HG02943 (cell line): ENCODE results near the gene KCTD7.
A peak's percentile ranks its signal among the peaks of the same experiment; 100 is the strongest.
"Not testable (repeated sequence)": the region's sequence is repeated elsewhere in the genome, so short reads cannot be mapped to it uniquely, and the experiment has no call there.

Experiments used
- ATAC-seq: cut with Tn5 transposase; IDR thresholded peaks from one replicate; pipeline ENCODE4 v1.9.1; 2021; ENCODE audit warnings: mild to moderate bottlenecking, low read depth, moderate library complexity; ENCODE audit not compliant: unreplicated experiment

The KCTD7 gene

DNA sequence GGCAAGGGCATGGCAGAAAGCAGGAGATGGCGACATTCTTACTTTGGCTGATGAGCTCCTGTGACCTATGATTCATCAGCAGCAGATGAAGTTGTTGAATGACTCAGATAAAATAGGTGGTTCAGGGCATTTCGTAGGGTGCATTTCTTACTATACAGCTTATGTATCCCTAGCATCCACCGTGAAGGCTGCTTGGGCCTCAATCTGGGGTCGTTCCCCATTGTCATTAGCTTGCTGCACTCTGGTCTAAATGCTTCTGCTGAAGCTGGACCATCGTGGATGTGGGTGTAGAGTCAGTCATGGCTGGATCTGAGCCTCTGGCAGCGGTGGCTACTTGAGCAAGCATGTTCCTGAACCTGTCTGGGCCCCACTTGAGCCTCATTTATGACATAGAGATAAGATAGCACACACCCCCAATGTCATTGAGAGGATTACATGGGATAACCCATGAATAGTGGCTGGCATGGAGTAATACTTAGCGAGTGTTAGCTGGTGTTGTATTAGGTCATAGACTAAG is 44.5 kb downstream of the KCTD7 start:
- ATAC-seq, result not testable (repeated sequence)

DNA sequence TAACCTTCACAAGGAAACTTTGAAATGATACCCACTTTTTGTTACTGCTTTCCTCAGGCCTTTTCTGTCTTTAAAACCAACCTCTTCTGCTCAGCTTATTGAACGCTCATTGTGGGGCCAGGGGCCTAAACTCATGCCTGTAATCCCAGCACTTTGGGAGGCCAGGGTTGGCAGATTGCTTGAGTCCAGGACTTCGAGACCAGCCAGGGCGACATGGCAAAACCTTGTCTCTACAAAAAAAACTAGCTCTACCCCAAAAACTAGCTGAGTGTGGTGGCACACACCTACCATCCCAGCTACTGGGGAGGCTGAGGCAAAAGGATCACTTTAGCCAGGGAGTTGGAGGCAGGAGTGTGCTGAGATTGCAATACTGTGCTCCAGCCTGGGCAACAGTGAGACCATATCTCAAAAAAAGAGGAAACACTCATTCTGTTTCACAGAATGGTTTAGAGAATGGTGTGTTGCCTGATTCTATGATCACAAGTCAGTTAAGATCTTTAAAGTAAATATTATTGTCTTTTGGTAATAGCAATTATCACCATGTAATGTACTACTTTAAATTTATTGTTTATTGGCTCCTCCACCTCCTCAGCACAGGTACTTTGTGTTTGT is 51.1 kb downstream of the KCTD7 start:
- ATAC-seq, result no peak

DNA sequence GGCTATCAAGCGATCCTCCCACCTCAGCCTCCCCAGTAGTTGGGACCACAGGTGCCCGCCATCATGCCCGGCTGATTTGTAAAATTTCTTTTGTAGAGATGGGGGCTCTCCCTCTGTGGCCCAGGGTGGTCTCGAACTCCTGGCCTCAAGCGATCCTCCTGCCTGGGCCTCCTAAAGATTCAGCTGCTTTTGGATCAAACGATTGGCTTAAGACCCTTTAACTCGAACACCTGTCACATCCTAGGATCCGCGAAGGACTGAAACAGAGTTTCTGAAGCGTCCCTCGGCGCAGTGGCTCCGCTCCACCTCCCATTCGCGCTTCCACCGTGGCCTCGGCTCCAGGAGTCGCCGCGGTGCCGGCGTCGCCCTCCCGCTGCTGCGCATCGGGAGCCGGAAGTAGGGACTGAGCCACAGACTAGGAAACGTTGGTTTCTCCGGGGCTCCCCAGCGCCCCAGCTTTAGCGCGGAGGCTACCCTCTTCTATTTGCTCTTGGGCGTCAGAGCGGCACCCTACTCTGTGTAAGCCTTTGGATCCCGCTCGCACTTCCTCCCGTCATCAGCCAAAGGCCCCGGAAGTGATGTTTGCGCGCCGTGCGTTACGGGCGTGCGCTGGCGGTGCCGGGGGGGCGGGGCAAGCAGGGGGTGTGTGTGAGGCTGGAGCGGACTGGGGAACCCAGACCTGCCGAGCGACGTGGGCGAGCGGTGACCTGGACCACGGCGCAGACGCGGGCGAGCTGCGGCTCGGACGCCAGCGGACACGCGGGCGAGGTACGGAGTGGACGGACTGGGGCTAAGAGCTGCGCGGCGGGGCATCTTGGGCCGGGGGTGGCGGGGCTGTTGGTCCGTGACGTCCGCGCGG is 53.0 kb downstream of the KCTD7 start:
- peak; percentile 94 for ATAC-seq

DNA sequence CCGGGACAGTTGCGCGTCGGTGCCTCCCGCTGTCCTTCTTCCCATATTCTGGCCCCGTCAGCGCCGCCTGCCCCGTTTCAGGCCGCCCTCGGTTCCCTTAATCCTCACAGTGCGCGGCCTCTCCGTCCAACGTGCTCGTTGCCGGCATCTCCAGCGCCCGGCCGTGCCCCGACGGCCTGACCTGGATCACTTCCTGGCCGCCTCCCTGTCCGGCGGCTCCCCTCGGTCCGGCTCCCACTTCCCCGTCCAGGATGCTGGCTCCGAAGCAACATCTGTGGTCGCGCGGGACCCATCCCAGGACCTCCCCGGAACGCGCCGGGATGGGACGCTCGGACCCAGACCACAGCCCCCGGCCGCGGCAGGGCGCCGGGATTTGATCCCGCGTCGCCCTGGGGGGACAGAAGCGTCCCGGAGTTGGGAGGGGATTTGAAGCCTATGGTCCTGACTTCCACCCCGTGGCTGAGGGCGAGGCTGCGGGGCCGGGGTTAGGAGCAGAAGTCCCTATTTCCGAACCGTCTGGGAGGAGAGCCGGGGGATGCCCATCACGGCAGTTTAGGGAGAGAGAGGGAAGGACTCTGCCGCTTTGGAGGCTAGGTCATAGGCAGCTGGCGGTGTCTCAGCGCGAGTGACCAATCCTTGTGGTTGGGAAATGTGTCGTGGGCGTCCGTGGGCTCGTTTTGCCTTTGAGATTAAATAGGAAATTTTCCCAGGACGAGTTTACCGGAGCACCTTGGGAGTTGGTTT is 53.8 kb downstream of the KCTD7 start:
- ATAC-seq, result peak; percentile 24

DNA sequence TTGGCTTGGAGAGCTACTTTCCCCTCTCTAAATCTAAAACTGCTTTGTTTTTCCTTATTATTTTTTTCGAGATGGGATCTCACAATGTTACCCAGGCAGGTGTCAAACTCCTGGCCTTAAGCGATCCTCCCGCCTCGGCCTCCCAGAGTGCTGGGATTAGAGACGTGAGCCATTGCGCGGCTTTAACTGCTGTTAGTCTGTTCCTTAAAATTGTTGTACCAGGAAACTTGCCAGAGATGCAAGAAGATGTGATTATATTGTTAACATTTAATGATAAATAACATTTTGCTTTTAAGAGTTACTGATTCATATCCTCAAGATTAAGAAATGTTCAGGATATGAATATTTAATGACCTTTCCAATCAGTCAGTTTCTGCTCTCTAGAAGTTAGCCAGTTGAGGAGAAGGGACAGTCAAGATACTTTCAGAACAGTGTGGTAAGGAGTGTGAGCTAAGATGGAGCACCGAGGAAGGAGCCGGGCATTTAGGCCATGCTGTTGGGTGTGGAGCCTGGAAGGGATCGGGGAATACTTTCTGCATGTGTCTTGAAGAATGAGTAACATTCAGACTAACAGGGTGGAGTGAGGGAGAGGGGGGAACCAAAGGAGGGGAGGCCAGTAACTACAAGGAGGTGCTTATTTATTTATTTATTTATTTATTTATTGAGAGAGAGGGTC is 54.6 kb downstream of the KCTD7 start:
- not testable (repeated sequence) for ATAC-seq

- no peak for ATAC-seq
Measured at GRCh38 chr7:66683770-66684123, 55.1 kb downstream of the KCTD7 start.

DNA sequence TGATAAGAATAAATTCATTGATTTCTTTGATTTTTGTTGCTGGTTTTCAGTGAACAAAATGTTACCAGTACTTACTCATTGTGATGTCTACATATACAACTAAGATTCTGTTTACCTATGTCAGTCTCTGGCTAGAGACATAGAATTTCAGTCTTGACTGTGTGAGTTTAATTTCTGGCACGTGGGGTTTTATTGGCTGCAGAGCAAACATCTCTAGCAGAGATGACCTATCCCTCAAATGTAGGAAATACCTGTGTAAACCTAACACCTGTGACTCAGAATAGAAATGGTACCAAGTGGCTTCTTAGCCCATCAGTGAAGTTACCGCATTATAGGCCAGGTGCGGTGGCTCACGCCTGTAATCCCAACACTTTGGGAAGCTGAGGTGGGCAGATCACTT is 57.0 kb downstream of the KCTD7 start:
- ATAC-seq, result not testable (repeated sequence)

DNA sequence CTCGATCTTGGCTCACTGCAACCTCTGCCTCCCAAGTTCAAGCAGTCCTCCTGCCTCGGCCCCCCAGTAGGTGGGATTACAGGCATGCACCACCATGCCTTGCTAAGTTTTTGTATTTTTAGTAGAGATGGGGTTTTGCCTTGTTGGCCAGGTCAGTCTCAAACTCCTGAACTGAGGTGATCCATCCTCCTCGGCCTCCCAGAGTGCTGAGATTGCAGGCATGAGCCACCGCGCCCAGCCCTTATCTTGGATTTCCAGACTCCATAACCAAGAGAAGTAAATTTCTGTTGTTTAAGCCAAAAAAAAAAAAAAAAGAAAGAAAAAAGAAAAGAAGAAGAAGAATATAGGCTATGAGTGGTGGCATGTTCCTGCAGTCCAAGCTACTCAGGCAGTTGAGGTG is 58.5 kb downstream of the KCTD7 start:
- no peak for ATAC-seq

- ATAC-seq, result not testable (repeated sequence)
Measured at GRCh38 chr7:66687672-66688071, 59.0 kb downstream of the KCTD7 start.

DNA sequence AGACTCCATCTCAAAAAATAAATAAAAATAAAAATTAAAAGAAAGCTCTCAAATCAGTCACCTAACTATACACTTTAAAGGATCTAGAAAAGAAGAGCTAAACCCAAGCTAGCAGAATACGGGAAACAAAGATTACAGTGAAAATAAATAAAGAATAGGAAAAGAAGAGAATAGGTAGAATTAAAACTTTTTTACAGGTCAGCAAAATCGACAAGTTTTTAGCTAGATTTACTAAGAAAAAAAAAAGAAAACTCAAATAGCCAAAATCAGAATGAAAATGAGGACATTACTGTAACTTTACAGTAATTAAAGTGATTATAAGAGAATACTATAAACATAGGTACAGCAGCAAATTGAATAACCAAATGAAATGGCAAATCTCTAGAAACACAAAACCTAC is 60.4 kb downstream of the KCTD7 start:
- ATAC-seq, result no peak

- no peak for ATAC-seq
Measured at GRCh38 chr7:66693331-66693730, 64.7 kb downstream of the KCTD7 start.
